Endothelial cell of umbilical vein (primary cell): ENCODE measurements around the gene SLC15A1. TPM values are rescaled to one million over a fixed set of nuclear protein-coding genes. Genes with fewer than 3 reads are reported as not detected.

Source experiments
- BruUV-seq: library from RNA; stranded (reverse); fragments of 400-500 nt; replicated peaks from 2 replicates; lab custom pipeline; 2021; lab: Mats Ljungman, UMichigan
- CTCF ChIA-PET: fragments of 300-600, 350-600 bp; sonication (Branson Sonifier 250); formaldehyde crosslinking; loops from one replicate; lab custom pipeline; 2021; ENCODE audit warnings: antibody characterized with exemption, inconsistent platforms; lab: Charles Lee
- POLR2A ChIA-PET: fragments of 300-600, 350-600 bp; sonication (Branson Sonifier 250); formaldehyde crosslinking; loops from one replicate; lab custom pipeline; 2021; ENCODE audit warnings: antibody characterized with exemption, inconsistent platforms; lab: Charles Lee
- DNase-seq: peaks from one replicate; pipeline ENCODE4 v3.0.0-alpha.2; 2011; ENCODE audit warnings: low read depth, low spot score
- FAIRE-seq: peaks from 2 replicates; lab custom pipeline; 2011; peaks lifted over from hg19 to GRCh38; lab: Jason Lieb, UNC
- H2AFZ ChIP-seq: 2 replicates; pipeline ENCODE4 v1.6.0; 2012; ENCODE audit warnings: low read depth, low read length, control low read depth, inconsistent platforms
- H3K27ac ChIP-seq: 2 replicates; pipeline ENCODE4 v1.5.1; 2011; ENCODE audit warnings: low read depth, mild to moderate bottlenecking, control low read depth, low read length, moderate library complexity; ENCODE audit not compliant: insufficient read depth
- H3K27me3 ChIP-seq, 2 experiments: 2 replicates each; pipeline versions ENCODE4 v1.6.0 to v1.6.1; 2011; ENCODE audit warnings: low read length in 2 of 2, mixed read lengths in 1 of 2; ENCODE audit not compliant: control insufficient read depth in 2 of 2, insufficient read depth in 2 of 2
- H3K36me3 ChIP-seq, 2 experiments: 2 replicates in 1 of 2; 3 replicates in 1 of 2; pipeline ENCODE4 v1.5.1; 2011; ENCODE audit warnings: low read length in 2 of 2, mild to moderate bottlenecking in 1 of 2, moderate library complexity in 1 of 2; ENCODE audit not compliant: control insufficient read depth in 2 of 2, insufficient read depth in 2 of 2; ENCODE audit errors: extremely low read depth in 1 of 2
- H3K4me1 ChIP-seq: 3 replicates; pipeline ENCODE4 v1.5.1; 2011; ENCODE audit warnings: mild to moderate bottlenecking, low read length; ENCODE audit not compliant: control insufficient read depth, insufficient read depth; ENCODE audit errors: extremely low read depth
- H3K4me2 ChIP-seq: 2 replicates; pipeline ENCODE4 v1.6.1; 2011; ENCODE audit warnings: low read length, control low read depth, mixed read lengths; ENCODE audit not compliant: insufficient read depth
- H3K4me3 ChIP-seq, 3 experiments: fragments of 200-600 bp in 1 of 3; sonication (generic), shearing (Covaris generic) in 1 of 3; replicated peaks in 1 of 3; 2 replicates each; pipeline ENCODE4 v1.5.1; 2011 to 2016; ENCODE audit warnings: control low read depth in 3 of 3, low read length in 3 of 3, mild to moderate bottlenecking in 2 of 3, inconsistent platforms in 1 of 3, low read depth in 1 of 3, moderate library complexity in 1 of 3; ENCODE audit not compliant: insufficient read depth in 1 of 3
- H3K79me2 ChIP-seq: 2 replicates; pipeline ENCODE4 v1.6.0; 2012; ENCODE audit warnings: low read length, inconsistent platforms; ENCODE audit not compliant: control insufficient read depth, insufficient read depth
- H3K9ac ChIP-seq: replicated peaks from 2 replicates; pipeline ENCODE3; 2011; ENCODE audit warnings: low read length, control low read depth; ENCODE audit not compliant: insufficient read depth; ENCODE audit errors: extremely low read depth
- H3K9me1 ChIP-seq: replicated peaks from 3 replicates; pipeline ENCODE4 v1.6.0; 2011; ENCODE audit warnings: mild to moderate bottlenecking, low read length; ENCODE audit not compliant: control insufficient read depth, insufficient read depth; ENCODE audit errors: extremely low read depth
- H3K9me3 ChIP-seq: replicated peaks from 2 replicates; pipeline ENCODE4 v1.5.1; 2012; ENCODE audit warnings: low read length, inconsistent platforms; ENCODE audit not compliant: control insufficient read depth, insufficient read depth
- H4K20me1 ChIP-seq: replicated peaks from 2 replicates; pipeline ENCODE3; 2011; ENCODE audit warnings: mild to moderate bottlenecking, low read length; ENCODE audit not compliant: control insufficient read depth, insufficient read depth; ENCODE audit errors: extremely low read depth
- EZH2 ChIP-seq: IDR thresholded peaks from 2 replicates; pipeline ENCODE4 v1.6.1; 2012; ENCODE audit warnings: borderline replicate concordance, low read depth, mild to moderate bottlenecking, moderate library complexity, low read length, inconsistent platforms; ENCODE audit not compliant: severe bottlenecking
- FOS ChIP-seq: IDR thresholded peaks from 2 replicates; pipeline ENCODE4 v1.6.1; 2011; ENCODE audit warnings: mild to moderate bottlenecking, low read length, moderate library complexity, borderline replicate concordance; ENCODE audit not compliant: insufficient read depth
- GATA2 ChIP-seq: IDR thresholded peaks from 2 replicates; pipeline ENCODE4 v1.7.0; 2011; ENCODE audit warnings: low read depth, mild to moderate bottlenecking, moderate library complexity, mixed read lengths, low read length; ENCODE audit not compliant: insufficient read length, insufficient read depth
- JUN ChIP-seq: IDR thresholded peaks from 2 replicates; pipeline ENCODE4 v1.6.1; 2011; ENCODE audit warnings: borderline replicate concordance, low read depth; ENCODE audit not compliant: insufficient read length, insufficient read depth
- MYC ChIP-seq: IDR thresholded peaks from one replicate; pipeline ENCODE4 v1.6.1; 2011; ENCODE audit warnings: mild to moderate bottlenecking, low read depth, low read length
- POLR2A ChIP-seq: IDR thresholded peaks from 2 replicates; pipeline ENCODE4 v1.6.1; 2012; ENCODE audit warnings: low read depth, mild to moderate bottlenecking, control low read depth, low read length
- POLR2AphosphoS5 ChIP-seq: IDR thresholded peaks from 2 replicates; pipeline ENCODE4 v1.6.1; 2012; ENCODE audit warnings: low read depth, mild to moderate bottlenecking, control low read depth, low read length, moderate library complexity; ENCODE audit not compliant: insufficient read depth
- dilution Hi-C: fragments of 300-500 bp; cut with MboI; formaldehyde crosslinking; loops from one replicate; pipeline ENCODE4 v1.15.0; 2019; ENCODE audit warnings: low sequenced_read_pairs; ENCODE audit not compliant: extremely low pct_ligation_motif_present
- intact Hi-C: fragments of 100-400 bp; cut with micrococcal nuclease; formaldehyde crosslinking; loops from one replicate; pipeline ENCODE4 v1.10.0; 2022
- polyA plus RNA-seq, 4 experiments: library from polyadenylated mRNA; depleted of rRNA in 3 of 4; stranded (reverse) in 3 of 4; unstranded in 1 of 4; fragments of >200 nt; gene quantifications; 2 replicates each; pipeline versions ENCODE4 v1.2.1 to v1.2.3, GENCODE V29; 2011 to 2012; ENCODE audit warnings: missing spikeins in 1 of 4
- total RNA-seq: library from RNA; stranded (reverse); gene quantifications from 2 replicates; pipeline ENCODE4 v1.2.3, GENCODE V29; 2021
- TF ChIP-seq, protein P1 (sequence below), 2 donors: IDR thresholded peaks; 1 replicate in 1 of 2; 2 replicates in 1 of 2; pipeline ENCODE4 v1.5.1; 2011; ENCODE audit warnings: low read length in 2 of 2, mild to moderate bottlenecking in 2 of 2, moderate library complexity in 2 of 2, control low read depth in 1 of 2, inconsistent platforms in 1 of 2, low read depth in 1 of 2; ENCODE audit not compliant: insufficient read depth in 1 of 2; ENCODE audit errors: extremely low read depth in 1 of 2
- TF ChIP-seq, protein P2 (sequence below): IDR thresholded peaks from 2 replicates; pipeline ENCODE4 v1.6.1; 2011; ENCODE audit not compliant: insufficient read depth, insufficient read length

Gene SLC15A1
- total and polyA plus RNA-seq, 2 donors (not counting 3 experiments of a cell fraction or from before 2014, with no cell fraction given), result not detected

DNA sequence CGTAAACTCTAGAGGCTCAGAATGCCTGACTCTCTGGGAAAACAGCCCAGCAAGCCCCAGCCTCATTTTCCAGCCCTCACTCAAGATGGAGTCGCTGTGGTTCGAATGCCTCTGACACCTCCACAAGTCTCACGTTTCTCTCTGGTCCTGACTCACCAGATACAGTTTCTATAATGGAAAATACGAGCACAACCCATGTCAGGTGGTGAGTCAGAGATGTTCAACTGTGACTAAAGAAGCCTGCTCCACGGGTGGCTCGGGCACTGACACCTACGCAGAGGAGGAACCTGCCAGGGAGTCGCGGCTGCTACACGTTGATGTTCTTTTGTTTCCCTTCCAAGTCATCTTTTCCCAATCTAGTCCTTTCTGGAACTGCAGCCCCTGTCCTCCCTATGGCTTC, 88.4 kb downstream of the SLC15A1 start:
- POLR2A ChIA-PET, result no interaction called here
- no peak overlapping the region for H2AFZ ChIP-seq

More for the DNA sequence above, 88.4 kb downstream of the SLC15A1 start:
- H3K4me2 ChIP-seq, result no peak overlapping the region
- no peak overlapping the region for H3K9ac ChIP-seq
- TF ChIP-seq MYC (no peak), EZH2 (no peak), POLR2AphosphoS5 (no peak), GATA2 (no peak), FOS (no peak), POLR2A (no peak), JUN (no peak)
- TF ChIP-seq, protein P1, sequence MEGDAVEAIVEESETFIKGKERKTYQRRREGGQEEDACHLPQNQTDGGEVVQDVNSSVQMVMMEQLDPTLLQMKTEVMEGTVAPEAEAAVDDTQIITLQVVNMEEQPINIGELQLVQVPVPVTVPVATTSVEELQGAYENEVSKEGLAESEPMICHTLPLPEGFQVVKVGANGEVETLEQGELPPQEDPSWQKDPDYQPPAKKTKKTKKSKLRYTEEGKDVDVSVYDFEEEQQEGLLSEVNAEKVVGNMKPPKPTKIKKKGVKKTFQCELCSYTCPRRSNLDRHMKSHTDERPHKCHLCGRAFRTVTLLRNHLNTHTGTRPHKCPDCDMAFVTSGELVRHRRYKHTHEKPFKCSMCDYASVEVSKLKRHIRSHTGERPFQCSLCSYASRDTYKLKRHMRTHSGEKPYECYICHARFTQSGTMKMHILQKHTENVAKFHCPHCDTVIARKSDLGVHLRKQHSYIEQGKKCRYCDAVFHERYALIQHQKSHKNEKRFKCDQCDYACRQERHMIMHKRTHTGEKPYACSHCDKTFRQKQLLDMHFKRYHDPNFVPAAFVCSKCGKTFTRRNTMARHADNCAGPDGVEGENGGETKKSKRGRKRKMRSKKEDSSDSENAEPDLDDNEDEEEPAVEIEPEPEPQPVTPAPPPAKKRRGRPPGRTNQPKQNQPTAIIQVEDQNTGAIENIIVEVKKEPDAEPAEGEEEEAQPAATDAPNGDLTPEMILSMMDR (IDR thresholded peaks at IDR 0.05; ENCODE audit: extremely low read depth in 1 of 2, insufficient read depth in 1 of 2, low read depth in 1 of 2, low read length in 2 of 2), result no peak
- TF ChIP-seq, protein P2, sequence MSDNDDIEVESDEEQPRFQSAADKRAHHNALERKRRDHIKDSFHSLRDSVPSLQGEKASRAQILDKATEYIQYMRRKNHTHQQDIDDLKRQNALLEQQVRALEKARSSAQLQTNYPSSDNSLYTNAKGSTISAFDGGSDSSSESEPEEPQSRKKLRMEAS, result no peak
- FAIRE-seq, result no peak
- intact Hi-C loops (no loop called here), dilution Hi-C loops (loop anchor here (25.0 kb wide), 1 partner anchor 227 kb away; no protein-coding TSS in a partner anchor)
- H3K9me3 ChIP-seq, result no peaks in the 10 kb centered on the region
- no peak overlapping the region for H3K4me3 ChIP-seq
- H3K79me2 ChIP-seq, result no peaks in the 10 kb centered on the region
- H3K4me1 ChIP-seq, result no peaks in the 10 kb centered on the region
- H3K36me3 ChIP-seq, result no peaks in the 10 kb centered on the region
- H3K27me3 ChIP-seq, result peaks cover 13 to 14% of the 10 kb centered on the region in 2 experiments
- DNase-seq, result no peak
- H3K9me1 ChIP-seq, result no peaks in the 10 kb centered on the region
- CTCF ChIA-PET, result interaction anchor here (1.7 kb wide), 1 partner anchor 216 kb away, joined by 5 read pairs; no protein-coding TSS in a partner anchor
- H3K27ac ChIP-seq, result no peak overlapping the region
- no TSS peak for BruUV-seq
- no peaks in the 10 kb centered on the region for H4K20me1 ChIP-seq
